H1 (cell line): ENCODE measurements around the gene VARS2. TPM values are rescaled to one million over a fixed set of nuclear protein-coding genes. Genes with fewer than 3 reads are reported as not detected.

Experiments
- CTCF ChIA-PET: fragments of 300-600 bp; sonication (Branson Sonifier 250); formaldehyde crosslinking; loops from one replicate; lab custom pipeline; 2021; ENCODE audit not compliant: partially characterized antibody; lab: Charles Lee
- POLR2A ChIA-PET: fragments of 300-600 bp; sonication (Branson Sonifier 250); formaldehyde crosslinking; loops from one replicate; lab custom pipeline; 2021; ENCODE audit warnings: inconsistent platforms; ENCODE audit not compliant: partially characterized antibody; lab: Charles Lee
- DNase-seq, 2 experiments: peaks; one replicate each; pipeline versions ENCODE4 v3.0.0 to v3.0.0-alpha.2; 2010 to 2022; ENCODE audit warnings: low spot score in 2 of 2, low read depth in 1 of 2, mixed read lengths in 1 of 2
- FAIRE-seq: peaks from 2 replicates; lab custom pipeline; 2011; peaks lifted over from hg19 to GRCh38; lab: Jason Lieb, UNC
- H2AFZ ChIP-seq: 2 replicates; pipeline ENCODE4 v1.8.1; 2012; ENCODE audit warnings: low read length, inconsistent platforms
- H2AK5ac ChIP-seq: 2 replicates; pipeline ENCODE4 v1.6.1; 2013; ENCODE audit warnings: low read depth, low read length
- H2BK120ac ChIP-seq: replicated peaks from 2 replicates; pipeline ENCODE3; 2013; ENCODE audit warnings: low read depth, low read length, inconsistent platforms
- H2BK12ac ChIP-seq: 2 replicates; pipeline ENCODE4 v1.6.1; 2013; ENCODE audit warnings: low read depth, low read length
- H2BK15ac ChIP-seq: 2 replicates; pipeline ENCODE4 v1.6.1; 2013; ENCODE audit warnings: low read length
- H2BK20ac ChIP-seq: 2 replicates; pipeline ENCODE4 v1.6.1; 2013; ENCODE audit warnings: low read length
- H2BK5ac ChIP-seq: 2 replicates; pipeline ENCODE4 v1.6.1; 2013; ENCODE audit warnings: low read depth, low read length
- H3K14ac ChIP-seq: 2 replicates; pipeline ENCODE4 v1.6.1; 2013; ENCODE audit warnings: inconsistent platforms; ENCODE audit not compliant: insufficient read length
- H3K18ac ChIP-seq: 2 replicates; pipeline ENCODE4 v1.6.1; 2013; ENCODE audit warnings: low read length; ENCODE audit errors: extremely low read depth
- H3K23ac ChIP-seq: 2 replicates; pipeline ENCODE4 v1.6.1; 2013; ENCODE audit warnings: inconsistent platforms; ENCODE audit not compliant: insufficient read length
- H3K23me2 ChIP-seq: 2 replicates; pipeline ENCODE4 v1.6.1; 2013; ENCODE audit warnings: low read depth, low read length
- H3K27ac ChIP-seq: 2 replicates; pipeline ENCODE4 v1.6.1; 2011; ENCODE audit warnings: low read depth, low read length, inconsistent platforms
- H3K27me3 ChIP-seq, 4 experiments: replicated peaks in 1 of 4; 1 replicate in 1 of 4; 2 replicates in 3 of 4; pipeline versions ENCODE4 v1.6.1 to v1.8.1; 2011 to 2013; ENCODE audit warnings: low read length in 3 of 4, mild to moderate bottlenecking in 3 of 4, inconsistent platforms in 2 of 4, mixed read lengths in 2 of 4, moderate library complexity in 1 of 4; ENCODE audit not compliant: control insufficient read depth in 3 of 4, insufficient read depth in 3 of 4; ENCODE audit errors: extremely low read depth in 1 of 4
- H3K36me3 ChIP-seq, 4 experiments: 2 replicates each; pipeline versions ENCODE4 v1.6.1 to v1.8.1; 2011 to 2013; ENCODE audit warnings: mild to moderate bottlenecking in 4 of 4, low read length in 3 of 4, moderate library complexity in 2 of 4, control low read depth in 1 of 4, inconsistent platforms in 1 of 4; ENCODE audit not compliant: insufficient read depth in 4 of 4, control insufficient read depth in 2 of 4
- H3K4ac ChIP-seq: replicated peaks from 2 replicates; pipeline ENCODE3; 2013; ENCODE audit warnings: low read length, low read depth, mixed read lengths, inconsistent platforms; ENCODE audit not compliant: insufficient read length
- H3K4me1 ChIP-seq, 4 experiments: replicated peaks in 1 of 4; 1 replicate in 1 of 4; 2 replicates in 3 of 4; pipeline versions ENCODE4 v1.6.1 to v1.8.1; 2011 to 2013; ENCODE audit warnings: low read length in 3 of 4, inconsistent platforms in 2 of 4, mixed read lengths in 1 of 4; ENCODE audit not compliant: insufficient read depth in 4 of 4, control insufficient read depth in 3 of 4
- H3K4me2 ChIP-seq, 2 experiments: 2 replicates each; pipeline versions ENCODE4 v1.6.1 to v1.8.1; 2011 to 2013; ENCODE audit warnings: low read depth in 2 of 2, low read length in 2 of 2, control low read depth in 1 of 2, inconsistent platforms in 1 of 2, mild to moderate bottlenecking in 1 of 2; ENCODE audit not compliant: insufficient read depth in 1 of 2
- H3K4me3 ChIP-seq, 4 experiments: fragments of 200-600, 300-600 bp in 1 of 4; sonication (generic), shearing (Covaris generic), sonication (Bioruptor Twin) in 1 of 4; 2 replicates each; pipeline versions ENCODE4 v1.5.1 to v1.8.1; 2011 to 2016; ENCODE audit warnings: low read length in 4 of 4, low read depth in 3 of 4, control low read depth in 2 of 4, inconsistent platforms in 2 of 4, mild to moderate bottlenecking in 2 of 4, mixed read lengths in 1 of 4, moderate library complexity in 1 of 4; ENCODE audit not compliant: insufficient read depth in 2 of 4; ENCODE audit errors: extremely low read depth in 1 of 4
- H3K56ac ChIP-seq: replicated peaks from 2 replicates; pipeline ENCODE3; 2013; ENCODE audit warnings: low read depth, mild to moderate bottlenecking, mixed read lengths, low read length, inconsistent platforms; ENCODE audit not compliant: insufficient read length
- H3K79me1 ChIP-seq: 2 replicates; pipeline ENCODE4 v1.6.1; 2013; ENCODE audit warnings: low read depth, low read length, control low read depth
- H3K79me2 ChIP-seq, 2 experiments: 2 replicates each; pipeline versions ENCODE4 v1.6.1 to v1.8.1; 2012 to 2013; ENCODE audit warnings: low read length in 2 of 2, mild to moderate bottlenecking in 2 of 2, inconsistent platforms in 1 of 2; ENCODE audit not compliant: insufficient read depth in 2 of 2, control insufficient read depth in 1 of 2
- H3K9ac ChIP-seq, 4 experiments: replicated peaks in 1 of 4; 1 replicate in 1 of 4; 2 replicates in 3 of 4; pipeline versions ENCODE4 v1.6.1 to v1.8.1; 2011 to 2013; ENCODE audit warnings: low read depth in 3 of 4, low read length in 3 of 4, control low read depth in 2 of 4, mild to moderate bottlenecking in 2 of 4, moderate library complexity in 2 of 4, inconsistent platforms in 1 of 4; ENCODE audit errors: extremely low read depth in 1 of 4
- H3K9me3 ChIP-seq, 2 experiments: 2 replicates each; pipeline versions ENCODE4 v1.6.1 to v1.8.1; 2012 to 2013; ENCODE audit warnings: mild to moderate bottlenecking in 2 of 2, moderate library complexity in 2 of 2, control low read depth in 1 of 2, inconsistent platforms in 1 of 2, low read depth in 1 of 2, low read length in 1 of 2, mixed read lengths in 1 of 2; ENCODE audit not compliant: insufficient read depth in 2 of 2
- H4K20me1 ChIP-seq, 2 experiments: replicated peaks in 1 of 2; 2 replicates each; pipeline versions ENCODE3 to v1.8.1; 2011 to 2013; ENCODE audit warnings: inconsistent platforms in 2 of 2, low read length in 2 of 2, mild to moderate bottlenecking in 1 of 2; ENCODE audit not compliant: insufficient read depth in 2 of 2, control insufficient read depth in 1 of 2
- H4K5ac ChIP-seq: 2 replicates; pipeline ENCODE4 v1.6.1; 2013; ENCODE audit warnings: low read length, low read depth, mixed read lengths, inconsistent platforms; ENCODE audit not compliant: insufficient read length
- H4K8ac ChIP-seq: 2 replicates; pipeline ENCODE4 v1.8.0; 2013; ENCODE audit warnings: mild to moderate bottlenecking, moderate library complexity, low read length, inconsistent platforms; ENCODE audit not compliant: insufficient read depth; ENCODE audit errors: extremely low read depth
- H4K91ac ChIP-seq: replicated peaks from 2 replicates; pipeline ENCODE3; 2013; ENCODE audit warnings: low read length, mixed read lengths, inconsistent platforms; ENCODE audit not compliant: insufficient read length
- BACH1 ChIP-seq: IDR thresholded peaks from 2 replicates; pipeline ENCODE4 v1.6.1; 2012; ENCODE audit warnings: low read length, improper control_type of control experiment
- BRCA1 ChIP-seq: IDR thresholded peaks from 2 replicates; pipeline ENCODE4 v1.6.1; 2012; ENCODE audit warnings: low read depth, low read length, improper control_type of control experiment
- CREB1 ChIP-seq: IDR thresholded peaks from 2 replicates; pipeline ENCODE4 v1.6.1; 2012; ENCODE audit warnings: inconsistent platforms
- EZH2 ChIP-seq: fragments of 200-600 bp; sonication (generic); IDR thresholded peaks from 2 replicates; pipeline ENCODE4 v1.7.1; 2012; ENCODE audit warnings: low read depth, mild to moderate bottlenecking, moderate library complexity, low read length, inconsistent platforms; ENCODE audit not compliant: severe bottlenecking
- FOSL1 ChIP-seq: IDR thresholded peaks from 2 replicates; pipeline ENCODE4 v1.6.1; 2011; ENCODE audit warnings: mild to moderate bottlenecking, low read depth, low read length, moderate library complexity; ENCODE audit not compliant: insufficient read depth
- KDM1A ChIP-seq: fragments of 200-600, 300-600 bp; sonication (generic); IDR thresholded peaks from 2 replicates; pipeline ENCODE4 v1.7.1; 2016; ENCODE audit warnings: mild to moderate bottlenecking, low read length, borderline replicate concordance
- POLR2A ChIP-seq, 2 experiments: IDR thresholded peaks; 1 replicate in 1 of 2; 2 replicates in 1 of 2; pipeline ENCODE4 v1.6.1; 2011; ENCODE audit warnings: low read depth in 2 of 2, low read length in 2 of 2, mild to moderate bottlenecking in 2 of 2; ENCODE audit errors: control extremely low read depth in 1 of 2
- RBBP5 ChIP-seq: IDR thresholded peaks from 2 replicates; pipeline ENCODE4 v1.7.1; 2012; ENCODE audit warnings: low read depth, mild to moderate bottlenecking, inconsistent platforms, low read length, moderate library complexity, borderline replicate concordance
- RXRA ChIP-seq: IDR thresholded peaks from 2 replicates; pipeline ENCODE4 v1.6.1; 2011; ENCODE audit warnings: low read depth, mild to moderate bottlenecking, low read length, moderate library complexity; ENCODE audit not compliant: insufficient read depth
- SIN3A ChIP-seq, 2 experiments: IDR thresholded peaks in 1 of 2; conservative IDR thresholded peaks in 1 of 2; 2 replicates each; pipeline ENCODE4 v1.6.1; 2011 to 2012; ENCODE audit warnings: low read length in 2 of 2, improper control_type of control experiment in 1 of 2, low read depth in 1 of 2, mild to moderate bottlenecking in 1 of 2
- SIX5 ChIP-seq: IDR thresholded peaks from 2 replicates; pipeline ENCODE4 v1.6.1; 2011; ENCODE audit warnings: mild to moderate bottlenecking, low read depth, low read length
- TBP ChIP-seq: IDR thresholded peaks from 2 replicates; pipeline ENCODE4 v1.6.1; 2011; ENCODE audit warnings: low read depth, low read length, improper control_type of control experiment
- ZNF274 ChIP-seq: IDR thresholded peaks from 2 replicates; pipeline ENCODE4 v1.7.0; 2012; ENCODE audit warnings: low read length, borderline replicate concordance; ENCODE audit errors: extremely low read depth
- WGBS, 2 experiments: shearing (Covaris generic) in 1 of 2; methylation state at CpG; one replicate each; pipeline versions ENCODE4 v1.1.6 to v1.1.7; 2013 to 2015; ENCODE audit warnings: low lambda C conversion rate in 2 of 2, mixed read lengths in 2 of 2, inconsistent platforms in 1 of 2, low coverage in 1 of 2, missing lambda C conversion rate in 1 of 2; ENCODE audit not compliant: insufficient replicate concordance in 2 of 2, insufficient coverage in 1 of 2, insufficient read length in 1 of 2; ENCODE audit errors: extremely low coverage in 1 of 2, missing lambda C conversion rate in 1 of 2; 5-methylcytosine and 5-hydroxymethylcytosine counted together
- polyA plus RNA-seq, 7 experiments: library from polyadenylated mRNA; depleted of rRNA in 3 of 7; stranded (reverse) in 5 of 7; unstranded in 2 of 7; fragments of >200 nt in 5 of 7; fragments of 200-250 nt in 2 of 7; gene quantifications; 1 replicate in 5 of 7; 2 replicates in 1 of 7; 4 replicates in 1 of 7; pipeline versions ENCODE4 v1.2.1 to v1.2.3, GENCODE V29; 2011 to 2013; ENCODE audit warnings: missing spikeins in 2 of 7, mixed read lengths in 2 of 7
- total RNA-seq: library from RNA; stranded (reverse); fragmentation: NEBNext Ultra II Directional; extraction: Animal tissue kit (Norgen Biotek cat#: 25700); gene quantifications from 2 replicates; pipeline ENCODE4 v1.2.1, GENCODE V29; 2021

VARS2 gene
- total and polyA plus RNA-seq, 2 of the 8 experiments (the other 6 are each of a cell fraction or from before 2014, with no cell fraction given): 26.8 to 47.7 TPM

GRCh38 chr6:30931969-30932645 lies 18.1 kb downstream of the VARS2 start, which contains the start of gene SFTA2:
SFTA2 (minus strand) TSS chr6:30932170; CDS start chr6:30932096, 74 bp downstream.
- no peak within 1 kb of the TSS for H2BK12ac ChIP-seq
- 0 out of 7 replicates have a peak, but pooled peaks cover 0 to 3% (median 0%) of the 10 kb centered on the region in 4 experiments for H3K4me1 ChIP-seq
- no peak within 1 kb of the TSS for H3K23ac ChIP-seq
- no peak for FAIRE-seq
- H2BK120ac ChIP-seq: no peak within 1 kb of the TSS
- H3K56ac ChIP-seq: no peak within 1 kb of the TSS
- H2BK5ac ChIP-seq: 0 out of 2 replicates have a peak within 1 kb of the TSS, but pooled peaks have one; percentile 13
- H3K79me2 ChIP-seq: no peaks in the 10 kb centered on the region
- DNase-seq: no peak
- no peak within 1 kb of the TSS for H2BK20ac ChIP-seq
- CTCF ChIA-PET: interaction anchor here (0.6 to 4.2 kb wide), 10 partner anchors 10 to 772 kb away, joined by 3 to 18 read pairs (median 4); no protein-coding TSS in a partner anchor
- H3K36me3 ChIP-seq: peaks cover 0 to 3% (median 1%) of the 10 kb centered on the region in 4 experiments; a peak in 3 of 8 replicates
- no peaks in the 10 kb centered on the region for H3K27me3 ChIP-seq
- peaks cover 0 to 6% of the 10 kb centered on the region in 2 experiments; a peak in 2 of 4 replicates for H3K9me3 ChIP-seq
- no peak within 1 kb of the TSS for H3K9ac ChIP-seq
- H3K4ac ChIP-seq: no peak within 1 kb of the TSS
- no peak within 1 kb of the TSS; the same call in 1 of the 2 replicates for H2AK5ac ChIP-seq
- H4K5ac ChIP-seq: no peak within 1 kb of the TSS
- H4K20me1 ChIP-seq: no peaks in the 10 kb centered on the region
- H3K4me3 ChIP-seq: no peak within 1 kb of the TSS
- 0 out of 2 replicates have a peak, but pooled peaks cover 4% of the 10 kb centered on the region for H3K23me2 ChIP-seq
- no peak within 1 kb of the TSS for H3K18ac ChIP-seq
- no peaks in the 10 kb centered on the region for H3K79me1 ChIP-seq
- no peak within 1 kb of the TSS for H3K4me2 ChIP-seq
- POLR2A ChIA-PET: interaction anchor here (0.6 to 1.2 kb wide), 4 partner anchors 15 to 165 kb away, joined by 3 to 4 read pairs (median 3); no protein-coding TSS in a partner anchor
- H2AFZ ChIP-seq: no peak within 1 kb of the TSS
- H4K8ac ChIP-seq: no peak within 1 kb of the TSS
- no peak within 1 kb of the TSS for H3K27ac ChIP-seq
- 85% methylated on average over 7 of the region's 7 CpGs; no CpG with 5 or more reads in 1 of the 2 experiments for WGBS, 2 experiments
- H2BK15ac ChIP-seq: 0 out of 2 replicates have a peak within 1 kb of the TSS, but pooled peaks have one; percentile 61
- H4K91ac ChIP-seq: no peak within 1 kb of the TSS
- H3K14ac ChIP-seq: no peak within 1 kb of the TSS
- TF ChIP-seq RXRA (no peak), SIN3A (conservative IDR thresholded peaks at IDR 0.05 in 1 of 2, IDR thresholded peaks at IDR 0.05 in 1 of 2; ENCODE audit: low read depth in 1 of 2, low read length in 2 of 2) (no peak), SIX5 (no peak), BACH1 (no peak), RBBP5 (no peak), POLR2A (IDR thresholded peaks at IDR 0.05; ENCODE audit: control extremely low read depth in 1 of 2, low read depth in 2 of 2, low read length in 2 of 2) (no peak), BRCA1 (no peak), TBP (no peak), FOSL1 (no peak), ZNF274 (no peak), KDM1A (no peak), EZH2 (no peak), CREB1 (no peak)
